OCI-LY7 (cell line): Measurements from ENCODE around the gene SYNPO. TPM values are rescaled to one million over a fixed set of nuclear protein-coding genes. Genes with fewer than 3 reads are reported as not detected.

Experiments
- BruUV-seq: library from RNA; stranded (reverse); fragments of 400-500 nt; replicated peaks from 2 replicates; lab custom pipeline; 2021; lab: Mats Ljungman, UMichigan
- CTCF ChIA-PET: fragments of 300-600 bp; sonication (Branson Sonifier 250); formaldehyde crosslinking; loops from one replicate; lab custom pipeline; 2022; ENCODE audit warnings: antibody characterized with exemption; ENCODE audit not compliant: unreplicated experiment; lab: Charles Lee
- POLR2A ChIA-PET: fragments of 300-600 bp; sonication (Branson Sonifier 250); formaldehyde crosslinking; loops from one replicate; lab custom pipeline; 2022; ENCODE audit warnings: antibody characterized with exemption; lab: Charles Lee
- DNase-seq: peaks from one replicate; pipeline ENCODE4 v3.0.0-alpha.2; 2015; ENCODE audit warnings: low spot score
- H2AFZ ChIP-seq: fragments of 200-600 bp; sonication (generic), shearing (Covaris generic); 2 replicates; pipeline ENCODE4 v1.6.1; 2014; ENCODE audit warnings: mild to moderate bottlenecking, antibody characterized with exemption, low read length, moderate library complexity
- H3K27ac ChIP-seq: fragments of 200-600 bp; sonication (generic); 2 replicates; pipeline ENCODE4 v1.5.1; 2014; ENCODE audit warnings: mixed run types, low read depth, mild to moderate bottlenecking, moderate library complexity, low read length, inconsistent platforms; ENCODE audit not compliant: poor library complexity, severe bottlenecking
- H3K36me3 ChIP-seq: fragments of 200-600 bp; sonication (generic); 2 replicates; pipeline ENCODE4 v1.6.1; 2014; ENCODE audit warnings: mild to moderate bottlenecking, antibody characterized with exemption, low read length, moderate library complexity, mixed read lengths; ENCODE audit not compliant: insufficient read depth
- H3K4me1 ChIP-seq: fragments of 200-600 bp; sonication (generic); 2 replicates; pipeline ENCODE4 v1.5.1; 2014; ENCODE audit warnings: mild to moderate bottlenecking, low read length; ENCODE audit not compliant: insufficient read depth, poor library complexity, severe bottlenecking
- H3K4me2 ChIP-seq: fragments of 200-600 bp; sonication (generic); 2 replicates; pipeline ENCODE4 v1.6.1; 2014; ENCODE audit warnings: mild to moderate bottlenecking, low read length
- H3K4me3 ChIP-seq: fragments of 200-600 bp; sonication (generic); 2 replicates; pipeline ENCODE4 v1.5.1; 2014; ENCODE audit warnings: mild to moderate bottlenecking, low read depth, low read length; ENCODE audit not compliant: poor library complexity, severe bottlenecking
- H3K79me2 ChIP-seq: fragments of 200-600 bp; sonication (generic); 2 replicates; pipeline ENCODE4 v1.6.1; 2016; ENCODE audit warnings: low read depth, mild to moderate bottlenecking, low read length, moderate library complexity, mixed read lengths; ENCODE audit not compliant: insufficient read depth
- H3K9me2 ChIP-seq: fragments of 200-600 bp; sonication (generic); 2 replicates; pipeline ENCODE4 v1.6.1; 2016; ENCODE audit warnings: mild to moderate bottlenecking, low read length, mixed read lengths; ENCODE audit not compliant: insufficient read depth
- H3K9me3 ChIP-seq: fragments of 200-600 bp; sonication (generic); 2 replicates; pipeline ENCODE4 v1.6.1; 2014; ENCODE audit warnings: mild to moderate bottlenecking, mixed run types, low read length, mixed read lengths
- H4K20me1 ChIP-seq: fragments of 200-600 bp; sonication (generic); 2 replicates; pipeline ENCODE4 v1.6.1; 2014; ENCODE audit warnings: mild to moderate bottlenecking, antibody characterized with exemption, low read length, moderate library complexity, mixed read lengths; ENCODE audit not compliant: insufficient read depth
- EZH2phosphoT487 ChIP-seq: fragments of 200-600 bp; sonication (generic); IDR thresholded peaks from 2 replicates; pipeline ENCODE4 v1.6.1; 2018; ENCODE audit warnings: low read depth, borderline replicate concordance, mild to moderate bottlenecking, mixed run types, antibody characterized with exemption, low read length, moderate library complexity, mixed read lengths
- intact Hi-C: fragments of 100-400 bp; cut with micrococcal nuclease; formaldehyde crosslinking; loops from one replicate; pipeline ENCODE4 v1.10.0; 2022; ENCODE audit not compliant: unreplicated experiment
- total RNA-seq, 2 experiments: library from RNA; depleted of rRNA in 1 of 2; stranded (reverse); fragments of >200 nt in 1 of 2; shearing (Covaris generic) in 1 of 2; gene quantifications; 2 replicates each; pipeline ENCODE4 v1.2.3, GENCODE V29; 2014 to 2022
- TF ChIP-seq, protein P1 (sequence below): fragments of 200-600 bp; sonication (generic); conservative IDR thresholded peaks from 2 replicates; pipeline ENCODE4 v1.5.1; 2014; ENCODE audit warnings: mild to moderate bottlenecking, antibody characterized with exemption, low read length, moderate library complexity, mixed read lengths

Gene SYNPO
- total RNA-seq, 2 experiments from 2014 or later: 0.08 TPM; not detected in 1

DNA sequence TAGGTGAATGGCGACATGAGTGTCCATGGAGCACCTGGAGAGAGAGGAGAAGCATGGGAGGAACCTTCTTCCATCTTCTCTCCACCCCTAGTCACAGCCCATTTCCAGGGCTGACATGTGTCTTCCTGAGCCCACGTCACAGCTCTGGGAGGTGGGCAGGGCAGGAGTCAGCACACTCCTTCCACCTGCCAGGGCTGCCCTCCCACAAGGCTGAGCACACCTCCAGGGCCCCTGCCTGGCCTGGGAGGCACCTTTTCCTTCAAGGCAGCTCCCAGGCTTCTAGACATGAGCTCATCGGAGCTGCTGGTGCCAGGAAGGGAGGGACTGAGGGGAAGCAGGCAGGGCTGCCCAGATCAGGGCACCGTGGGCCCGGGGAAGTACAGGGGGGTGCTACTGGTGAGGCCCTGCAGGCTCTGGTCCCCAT, 13.6 kb upstream of the SYNPO start:
- ChIA-PET POLR2A (interaction anchor here (0.6 kb wide), 1 partner anchor 37 kb away, joined by 7 read pairs; no protein-coding TSS in a partner anchor), CTCF (no interaction called here)
- BruUV-seq: no TSS peak
- H3K4me3 ChIP-seq: no peak overlapping the region
- H3K9me2 ChIP-seq: no peaks in the 10 kb centered on the region
- no peaks in the 10 kb centered on the region for H3K9me3 ChIP-seq
- DNase-seq: no peak
- no peak overlapping the region for H2AFZ ChIP-seq
- H3K79me2 ChIP-seq: no peaks in the 10 kb centered on the region
- H3K4me1 ChIP-seq: peaks cover 12% of the 10 kb centered on the region
- no peak overlapping the region for H3K4me2 ChIP-seq
- no peak overlapping the region for H3K27ac ChIP-seq
- TF ChIP-seq, protein P1, sequence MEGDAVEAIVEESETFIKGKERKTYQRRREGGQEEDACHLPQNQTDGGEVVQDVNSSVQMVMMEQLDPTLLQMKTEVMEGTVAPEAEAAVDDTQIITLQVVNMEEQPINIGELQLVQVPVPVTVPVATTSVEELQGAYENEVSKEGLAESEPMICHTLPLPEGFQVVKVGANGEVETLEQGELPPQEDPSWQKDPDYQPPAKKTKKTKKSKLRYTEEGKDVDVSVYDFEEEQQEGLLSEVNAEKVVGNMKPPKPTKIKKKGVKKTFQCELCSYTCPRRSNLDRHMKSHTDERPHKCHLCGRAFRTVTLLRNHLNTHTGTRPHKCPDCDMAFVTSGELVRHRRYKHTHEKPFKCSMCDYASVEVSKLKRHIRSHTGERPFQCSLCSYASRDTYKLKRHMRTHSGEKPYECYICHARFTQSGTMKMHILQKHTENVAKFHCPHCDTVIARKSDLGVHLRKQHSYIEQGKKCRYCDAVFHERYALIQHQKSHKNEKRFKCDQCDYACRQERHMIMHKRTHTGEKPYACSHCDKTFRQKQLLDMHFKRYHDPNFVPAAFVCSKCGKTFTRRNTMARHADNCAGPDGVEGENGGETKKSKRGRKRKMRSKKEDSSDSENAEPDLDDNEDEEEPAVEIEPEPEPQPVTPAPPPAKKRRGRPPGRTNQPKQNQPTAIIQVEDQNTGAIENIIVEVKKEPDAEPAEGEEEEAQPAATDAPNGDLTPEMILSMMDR: no peak
- no peak for TF ChIP-seq EZH2phosphoT487
- intact Hi-C loops: no loop called here
- no peaks in the 10 kb centered on the region for H3K36me3 ChIP-seq
- H4K20me1 ChIP-seq: no peaks in the 10 kb centered on the region

DNA sequence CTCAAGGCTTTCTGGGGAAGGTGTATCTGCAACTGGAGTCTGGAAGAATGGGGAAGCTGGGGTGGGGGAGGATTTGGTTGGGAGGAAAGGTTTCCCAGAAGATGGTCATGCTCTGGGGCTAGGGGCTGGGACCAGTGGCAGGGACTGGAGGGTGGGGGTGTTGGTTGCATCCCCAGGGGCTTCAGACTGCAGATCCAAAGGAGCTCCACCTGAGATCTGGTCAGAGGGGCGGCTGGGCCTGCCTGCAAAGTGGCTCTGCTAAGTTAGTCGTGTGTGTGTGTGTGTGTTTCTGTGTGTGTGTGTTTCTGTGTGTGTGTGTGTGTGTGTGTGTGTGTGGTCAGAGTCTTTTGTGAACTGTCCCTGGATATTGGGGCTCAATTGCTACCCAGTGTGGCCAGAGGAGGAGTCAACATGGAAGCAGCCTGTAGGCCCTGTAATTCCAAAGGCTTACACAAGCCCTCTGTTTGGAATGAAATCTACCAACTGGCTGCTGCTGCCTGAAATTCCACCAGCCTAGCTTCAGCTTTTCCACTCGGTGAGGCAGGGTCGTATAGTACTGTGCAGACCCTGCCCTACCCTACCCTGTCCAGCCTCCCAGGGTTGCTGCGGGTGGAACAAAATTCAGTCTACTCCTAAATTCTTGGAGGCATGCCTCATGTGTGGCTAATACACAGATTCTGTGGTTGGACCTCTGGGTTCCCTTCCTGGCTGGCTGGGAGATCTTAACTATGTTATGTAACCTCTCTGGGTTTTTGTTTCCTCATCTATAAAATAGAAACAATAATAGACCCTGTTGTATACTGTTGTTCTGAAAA, 12.5 kb upstream of the SYNPO start:
- no peaks in the 10 kb centered on the region for H3K9me3 ChIP-seq
- TF ChIP-seq, protein P1: no peak
- TF ChIP-seq EZH2phosphoT487: no peak
- H3K4me3 ChIP-seq: no peak overlapping the region
- no peak overlapping the region for H3K27ac ChIP-seq
- no TSS peak for BruUV-seq
- intact Hi-C loops: no loop called here
- CTCF ChIA-PET: no interaction called here
- no peak for DNase-seq
- H3K4me1 ChIP-seq: peaks cover 12% of the 10 kb centered on the region
- H2AFZ ChIP-seq: no peak overlapping the region
- H3K79me2 ChIP-seq: no peaks in the 10 kb centered on the region
- H3K9me2 ChIP-seq: no peaks in the 10 kb centered on the region
- POLR2A ChIA-PET: no interaction called here
- no peaks in the 10 kb centered on the region for H4K20me1 ChIP-seq
- no peaks in the 10 kb centered on the region for H3K36me3 ChIP-seq
- H3K4me2 ChIP-seq: no peak overlapping the region

DNA sequence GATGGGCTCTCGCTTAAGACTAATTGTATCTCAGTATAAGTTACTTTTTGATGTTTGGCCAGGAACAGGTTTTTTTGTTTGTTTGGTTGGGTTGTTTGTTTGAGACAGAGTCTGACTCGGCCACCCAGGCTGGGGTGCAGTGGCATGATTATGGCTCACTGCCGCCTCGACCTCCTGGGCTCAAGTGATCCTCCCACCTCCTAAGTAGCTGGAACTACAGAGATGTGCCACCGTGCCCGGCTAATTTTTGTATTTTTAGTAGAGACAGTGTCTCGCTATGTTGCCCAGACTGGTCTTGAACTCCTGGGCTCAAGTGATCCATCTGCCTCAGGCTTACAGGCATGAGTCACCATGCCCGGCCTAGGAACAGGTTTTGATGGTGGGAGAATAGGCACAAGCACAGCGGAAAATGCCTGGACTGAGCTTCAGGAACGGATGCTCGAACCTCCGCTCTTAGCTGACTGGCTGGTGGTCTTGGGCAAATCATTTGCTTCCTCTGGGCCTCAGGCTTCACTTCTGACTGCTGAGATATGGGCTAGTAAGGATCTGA, 11.4 kb upstream of the SYNPO start:
- DNase-seq: no peak
- Histone ChIP-seq H3K4me3 (no peak overlapping the region), H3K36me3 (no peaks in the 10 kb centered on the region), H3K79me2 (no peaks in the 10 kb centered on the region), H3K27ac (no peak overlapping the region), H4K20me1 (no peaks in the 10 kb centered on the region), H3K9me3 (no peaks in the 10 kb centered on the region), H3K4me1 (peaks cover 12% of the 10 kb centered on the region), H3K4me2 (no peak overlapping the region), H2AFZ (no peak overlapping the region), H3K9me2 (no peaks in the 10 kb centered on the region)
- ChIA-PET POLR2A (interaction anchor here (0.6 kb wide), 1 partner anchor 555 kb away, joined by 5 read pairs; no protein-coding TSS in a partner anchor), CTCF (no interaction called here)
- BruUV-seq: no TSS peak
- intact Hi-C loops: no loop called here
- TF ChIP-seq, protein P1: no peak
- no peak for TF ChIP-seq EZH2phosphoT487
